Osteoblast (primary cell): ENCODE data around the gene PHLDB2. TPM values are rescaled to one million over a fixed set of nuclear protein-coding genes. Genes with fewer than 3 reads are reported as not detected.

Experiments
- DNase-seq: peaks from one replicate; pipeline ENCODE4 v3.0.0; 2011; ENCODE audit warnings: low spot score, mixed read lengths; ENCODE audit not compliant: insufficient read length; ENCODE audit errors: missing footprints
- H2AFZ ChIP-seq: 2 replicates; pipeline ENCODE4 v1.6.0; 2011; ENCODE audit warnings: mild to moderate bottlenecking, low read length
- H3K27ac ChIP-seq: 2 replicates; pipeline ENCODE4 v1.5.1; 2011; ENCODE audit warnings: mild to moderate bottlenecking, low read depth, low read length, moderate library complexity
- H3K27me3 ChIP-seq: 2 replicates; pipeline ENCODE4 v1.6.0; 2012; ENCODE audit warnings: mild to moderate bottlenecking, control low read depth, inconsistent platforms, low read length, moderate library complexity; ENCODE audit not compliant: insufficient read depth
- H3K36me3 ChIP-seq: 2 replicates; pipeline ENCODE4 v1.5.1; 2011; ENCODE audit warnings: mild to moderate bottlenecking, low read length, control low read depth, moderate library complexity; ENCODE audit not compliant: insufficient read depth
- H3K4me1 ChIP-seq: 2 replicates; pipeline ENCODE4 v1.5.1; 2011; ENCODE audit warnings: mild to moderate bottlenecking, low read length, control low read depth, moderate library complexity; ENCODE audit not compliant: insufficient read depth
- H3K4me2 ChIP-seq: 2 replicates; pipeline ENCODE4 v1.6.0; 2011; ENCODE audit warnings: mild to moderate bottlenecking, low read length; ENCODE audit not compliant: insufficient read depth
- H3K4me3 ChIP-seq: fragments of 200-600 bp; sonication (generic); 3 replicates; pipeline ENCODE4 v1.5.1; 2012; ENCODE audit warnings: mild to moderate bottlenecking, low read length, inconsistent platforms; ENCODE audit not compliant: insufficient read depth
- H3K79me2 ChIP-seq: 2 replicates; pipeline ENCODE4 v1.6.0; 2012; ENCODE audit warnings: mild to moderate bottlenecking, low read length, control low read depth, inconsistent platforms; ENCODE audit not compliant: insufficient read depth
- H3K9me3 ChIP-seq: 2 replicates; pipeline ENCODE4 v1.5.1; 2011; ENCODE audit warnings: low read depth, low read length, control low read depth
- H4K20me1 ChIP-seq: 2 replicates; pipeline ENCODE4 v1.6.0; 2012; ENCODE audit warnings: mild to moderate bottlenecking, low read length, control low read depth; ENCODE audit not compliant: insufficient read depth
- CTCF ChIP-seq: IDR thresholded peaks from 2 replicates; pipeline ENCODE4 v1.5.1; 2011; ENCODE audit warnings: mild to moderate bottlenecking, low read depth, low read length, moderate library complexity; ENCODE audit errors: extremely low read depth
- total RNA-seq: library from RNA; depleted of rRNA; stranded (reverse); fragments of >200 nt; gene quantifications from 2 replicates; pipeline ENCODE4 v1.2.3, GENCODE V29; 2012

The PHLDB2 gene
- total RNA-seq, 1 donor: 107 TPM

DNA sequence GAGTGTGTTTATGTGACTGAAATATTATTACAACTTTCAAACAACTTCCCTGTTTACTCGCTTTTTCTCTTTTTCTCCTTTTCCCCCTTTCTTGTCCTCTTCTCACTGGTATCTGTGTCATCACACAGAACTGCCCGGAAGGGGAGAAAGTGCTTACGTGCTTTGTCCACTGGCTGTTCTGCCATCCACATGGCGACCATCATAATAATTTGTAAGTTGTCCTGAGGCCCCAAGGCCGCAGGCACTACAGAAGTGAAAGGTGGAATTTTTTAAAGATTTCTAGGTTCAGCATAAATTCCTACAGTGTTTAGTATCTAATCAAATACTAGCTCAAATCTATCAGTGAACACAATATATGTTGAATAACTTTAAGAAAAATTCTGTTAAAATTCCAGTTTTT lies 93.0 kb downstream of the PHLDB2 start:
- Histone ChIP-seq H4K20me1 (no peaks in the 10 kb centered on the region), H3K4me1 (peaks cover 4% of the 10 kb centered on the region), H3K27me3 (no peaks in the 10 kb centered on the region), H2AFZ (no peak overlapping the region), H3K9me3 (no peaks in the 10 kb centered on the region), H3K27ac (no peak overlapping the region), H3K79me2 (peaks cover 2% of the 10 kb centered on the region), H3K36me3 (peaks cover 66% of the 10 kb centered on the region), H3K4me2 (no peak overlapping the region), H3K4me3 (no peak overlapping the region)
- TF ChIP-seq CTCF: no peak
- DNase-seq: no peak

- Histone ChIP-seq H3K27me3 (no peaks in the 10 kb centered on the region), H3K79me2 (peaks cover 2% of the 10 kb centered on the region), H3K4me1 (peaks cover 4% of the 10 kb centered on the region), H3K4me3 (no peak overlapping the region), H3K27ac (no peak overlapping the region), H3K9me3 (no peaks in the 10 kb centered on the region), H3K36me3 (peaks cover 64% of the 10 kb centered on the region), H3K4me2 (no peak overlapping the region), H2AFZ (no peak overlapping the region), H4K20me1 (no peaks in the 10 kb centered on the region)
- no peak for TF ChIP-seq CTCF
- DNase-seq: no peak
Measured at GRCh38 chr3:111952866-111953450, 93.9 kb downstream of the PHLDB2 start.

DNA sequence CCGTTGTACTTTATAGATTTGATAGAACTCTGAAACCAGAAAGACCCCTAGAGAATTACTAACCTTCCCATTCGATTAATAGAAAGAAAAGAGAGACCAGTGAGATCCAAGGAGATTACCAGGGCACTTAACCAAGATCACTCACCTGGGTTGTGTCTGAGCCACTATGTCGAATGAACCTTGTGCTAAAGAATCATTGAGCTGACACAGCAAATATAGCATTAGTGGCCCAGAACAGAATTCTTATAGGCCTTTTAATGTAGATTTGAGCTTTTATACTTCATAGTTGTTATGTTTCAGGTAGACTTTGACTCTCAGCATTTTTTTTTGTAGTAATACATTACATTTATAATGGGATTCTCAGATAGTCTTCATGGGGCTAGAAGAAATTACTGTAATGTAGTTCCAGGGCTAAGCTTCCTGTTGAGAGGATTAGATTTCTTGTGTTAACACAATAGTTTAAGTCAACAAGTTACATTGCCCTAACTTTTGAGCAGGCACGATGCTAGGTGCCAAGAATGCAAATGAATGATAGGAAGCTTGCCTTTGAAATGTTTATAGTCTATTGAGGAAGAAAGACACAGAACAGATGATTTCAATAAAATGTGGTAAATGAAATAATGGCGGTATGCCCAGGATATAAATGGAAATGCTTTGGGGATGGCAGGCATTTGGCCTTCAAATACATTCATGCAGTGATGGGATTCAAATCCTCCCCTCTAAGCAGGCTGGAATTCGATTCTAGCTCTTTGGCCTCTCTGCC lies 95.3 kb downstream of the PHLDB2 start:
- Histone ChIP-seq H3K4me2 (no peak overlapping the region), H4K20me1 (no peaks in the 10 kb centered on the region), H3K79me2 (no peaks in the 10 kb centered on the region), H3K27me3 (no peaks in the 10 kb centered on the region), H2AFZ (no peak overlapping the region), H3K4me1 (peaks cover 4% of the 10 kb centered on the region), H3K4me3 (no peak overlapping the region), H3K9me3 (no peaks in the 10 kb centered on the region), H3K27ac (no peak overlapping the region), H3K36me3 (peaks cover 63% of the 10 kb centered on the region)
- TF ChIP-seq CTCF: no peak
- no peak for DNase-seq

DNA sequence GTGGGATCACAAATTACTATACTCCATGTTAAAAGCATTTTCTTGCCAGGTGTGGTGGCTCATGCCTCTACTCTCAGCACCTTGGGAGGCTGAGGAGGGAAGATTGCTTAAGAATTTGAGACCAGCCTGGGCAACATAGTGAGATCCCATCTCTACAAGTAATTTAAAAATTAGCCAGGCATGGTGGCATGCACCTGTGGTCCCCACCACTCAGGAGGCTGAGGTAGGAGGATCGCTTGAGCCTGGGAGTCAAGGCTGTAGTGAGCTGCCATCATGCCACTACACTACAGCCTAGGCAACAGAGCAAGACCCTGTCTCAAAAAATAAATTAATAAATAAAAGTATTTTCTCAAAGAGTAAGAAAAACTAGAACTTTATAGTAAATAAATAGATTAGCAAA lies 96.8 kb downstream of the PHLDB2 start:
- H3K9me3 ChIP-seq: no peaks in the 10 kb centered on the region
- H3K79me2 ChIP-seq: no peaks in the 10 kb centered on the region
- H2AFZ ChIP-seq: no peak overlapping the region
- no peak overlapping the region for H3K4me2 ChIP-seq
- H3K4me1 ChIP-seq: peaks cover 4% of the 10 kb centered on the region
- H3K27ac ChIP-seq: no peak overlapping the region
- DNase-seq: no peak
- H3K36me3 ChIP-seq: peaks cover 63% of the 10 kb centered on the region
- H4K20me1 ChIP-seq: no peaks in the 10 kb centered on the region
- no peak overlapping the region for H3K4me3 ChIP-seq
- no peaks in the 10 kb centered on the region for H3K27me3 ChIP-seq
- no peak for TF ChIP-seq CTCF
